Epithelial cell of proximal tubule (primary cell): Measurements from ENCODE around the gene LRRC37B. TPM values are rescaled to one million over a fixed set of nuclear protein-coding genes. Genes with fewer than 3 reads are reported as not detected.
"Not testable (repeated sequence)": the region's sequence is repeated elsewhere in the genome, so short reads cannot be mapped to it uniquely, and the experiment has no call there.

Experiments used
- DNase-seq: peaks from one replicate; pipeline ENCODE4 v3.0.0-alpha.2; 2011; ENCODE audit warnings: low read depth
- H3K4me3 ChIP-seq: 2 replicates; pipeline ENCODE4 v1.5.1; 2011; ENCODE audit warnings: low read depth, mild to moderate bottlenecking, low read length
- total RNA-seq: library from RNA; depleted of rRNA; stranded (reverse); fragments of >200 nt; gene quantifications from 2 replicates; pipeline ENCODE4 v1.2.3, GENCODE V29; 2015
- TF ChIP-seq, protein P1 (sequence below): conservative IDR thresholded peaks from 2 replicates; pipeline ENCODE4 v1.5.1; 2012; ENCODE audit warnings: low read depth, mild to moderate bottlenecking, low read length

LRRC37B gene
- total RNA-seq, 1 donor from 2014 or later, result 2.3 TPM

DNA sequence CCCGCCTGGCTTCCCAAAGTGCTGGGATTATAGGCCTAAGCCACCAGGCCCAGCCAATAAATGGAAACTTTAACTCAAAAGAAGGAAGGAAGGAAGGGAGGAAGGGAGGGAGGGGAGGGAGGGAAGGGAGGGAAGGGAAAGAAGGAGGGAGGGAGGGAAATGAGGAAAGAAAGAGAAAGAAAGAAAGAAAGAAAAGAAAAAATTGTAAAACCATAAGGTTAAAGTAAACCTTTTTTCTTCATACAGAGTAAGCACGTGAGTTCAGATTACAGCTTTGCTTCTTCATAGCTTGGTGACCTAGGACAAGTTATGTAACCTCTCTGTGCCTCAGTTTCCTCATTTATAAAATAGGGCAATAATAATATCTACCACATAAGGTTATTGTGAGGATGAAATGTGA lies 26.0 kb downstream of the LRRC37B start:
- H3K4me3 ChIP-seq, result no peak overlapping the region
- TF ChIP-seq, protein P1, sequence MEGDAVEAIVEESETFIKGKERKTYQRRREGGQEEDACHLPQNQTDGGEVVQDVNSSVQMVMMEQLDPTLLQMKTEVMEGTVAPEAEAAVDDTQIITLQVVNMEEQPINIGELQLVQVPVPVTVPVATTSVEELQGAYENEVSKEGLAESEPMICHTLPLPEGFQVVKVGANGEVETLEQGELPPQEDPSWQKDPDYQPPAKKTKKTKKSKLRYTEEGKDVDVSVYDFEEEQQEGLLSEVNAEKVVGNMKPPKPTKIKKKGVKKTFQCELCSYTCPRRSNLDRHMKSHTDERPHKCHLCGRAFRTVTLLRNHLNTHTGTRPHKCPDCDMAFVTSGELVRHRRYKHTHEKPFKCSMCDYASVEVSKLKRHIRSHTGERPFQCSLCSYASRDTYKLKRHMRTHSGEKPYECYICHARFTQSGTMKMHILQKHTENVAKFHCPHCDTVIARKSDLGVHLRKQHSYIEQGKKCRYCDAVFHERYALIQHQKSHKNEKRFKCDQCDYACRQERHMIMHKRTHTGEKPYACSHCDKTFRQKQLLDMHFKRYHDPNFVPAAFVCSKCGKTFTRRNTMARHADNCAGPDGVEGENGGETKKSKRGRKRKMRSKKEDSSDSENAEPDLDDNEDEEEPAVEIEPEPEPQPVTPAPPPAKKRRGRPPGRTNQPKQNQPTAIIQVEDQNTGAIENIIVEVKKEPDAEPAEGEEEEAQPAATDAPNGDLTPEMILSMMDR, result no peak
- DNase-seq, result no peak

- not testable (repeated sequence) for H3K4me3 ChIP-seq
Observed at GRCh38 chr17:32033812-32034211, 26.6 kb downstream of the LRRC37B start.

GRCh38 chr17:32040246-32040645 lies 33.1 kb downstream of the LRRC37B start:
- DNase-seq, H3K4me3 ChIP-seq: not testable (repeated sequence)

More at GRCh38 chr17:32033812-32034211, 26.6 kb downstream of the LRRC37B start:
- DNase-seq, result not testable (repeated sequence)

DNA sequence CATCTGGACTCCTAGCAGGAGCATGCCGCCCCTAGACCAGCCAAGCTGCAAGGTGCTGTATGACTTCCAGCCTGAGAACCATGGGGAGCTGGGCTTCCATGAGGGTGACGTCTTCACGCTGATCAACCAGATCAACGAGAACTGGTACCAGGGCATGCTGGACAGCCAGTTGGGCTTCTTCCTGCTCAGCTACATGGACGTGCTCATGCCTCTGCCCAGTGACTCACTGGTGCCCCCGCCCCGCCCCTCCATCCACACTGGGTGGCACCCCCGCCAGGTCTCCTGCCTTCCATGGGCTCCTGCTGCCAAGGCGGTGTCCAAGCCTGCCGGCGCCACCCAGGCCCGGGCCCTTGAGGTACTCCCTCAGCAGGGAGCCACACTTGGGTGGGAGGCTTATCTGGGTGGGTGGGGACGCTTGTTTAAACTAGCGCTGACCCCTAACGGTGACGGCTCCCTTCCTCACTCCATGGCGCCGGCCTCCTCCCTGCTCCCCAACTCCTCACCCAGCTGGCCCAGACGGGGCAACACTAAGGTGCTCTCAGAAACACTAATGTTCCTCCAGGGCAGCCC lies 34.2 kb downstream of the LRRC37B start:
- H3K4me3 ChIP-seq, DNase-seq: not testable (repeated sequence)

DNA sequence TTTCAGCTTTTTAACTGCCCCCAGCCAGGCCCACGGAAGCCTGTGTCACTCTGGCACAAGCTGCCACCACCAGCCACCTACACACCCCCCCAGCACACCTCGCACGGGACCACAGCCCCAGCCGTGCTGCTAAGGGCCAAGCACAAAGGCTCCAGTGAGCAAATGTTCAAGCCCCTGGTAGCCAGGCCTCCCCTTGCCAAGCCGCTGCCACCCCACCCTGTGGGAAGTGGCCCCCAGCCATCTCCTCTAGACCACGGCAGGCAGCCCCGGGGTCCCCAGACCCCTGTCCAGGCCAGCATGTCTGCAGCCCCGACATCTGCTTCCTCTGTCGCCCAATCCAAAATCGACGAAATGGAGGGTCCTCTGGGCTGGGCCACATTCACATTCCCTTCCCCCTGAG lies 35.1 kb downstream of the LRRC37B start:
- not testable (repeated sequence) for DNase-seq, H3K4me3 ChIP-seq

DNA sequence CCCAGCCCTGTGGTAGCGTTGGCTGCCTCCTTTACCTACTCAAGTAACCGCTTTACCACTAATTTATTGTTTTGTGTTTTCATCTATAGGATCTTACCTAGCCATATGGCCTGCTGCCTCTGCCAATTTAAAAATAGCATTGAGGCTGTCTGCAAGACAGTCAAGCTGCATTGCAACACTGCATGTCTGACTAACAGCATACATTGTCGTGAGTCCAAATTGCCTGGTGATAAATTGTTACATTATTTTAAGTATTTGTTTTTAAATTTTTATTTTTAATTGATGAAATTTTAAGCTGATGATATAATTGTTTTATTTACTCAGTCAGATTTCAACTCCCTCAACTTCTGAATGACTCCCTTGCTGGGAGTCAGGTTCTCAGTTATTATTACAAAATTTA lies 38.4 kb downstream of the LRRC37B start:
- DNase-seq, H3K4me3 ChIP-seq: not testable (repeated sequence)

DNA sequence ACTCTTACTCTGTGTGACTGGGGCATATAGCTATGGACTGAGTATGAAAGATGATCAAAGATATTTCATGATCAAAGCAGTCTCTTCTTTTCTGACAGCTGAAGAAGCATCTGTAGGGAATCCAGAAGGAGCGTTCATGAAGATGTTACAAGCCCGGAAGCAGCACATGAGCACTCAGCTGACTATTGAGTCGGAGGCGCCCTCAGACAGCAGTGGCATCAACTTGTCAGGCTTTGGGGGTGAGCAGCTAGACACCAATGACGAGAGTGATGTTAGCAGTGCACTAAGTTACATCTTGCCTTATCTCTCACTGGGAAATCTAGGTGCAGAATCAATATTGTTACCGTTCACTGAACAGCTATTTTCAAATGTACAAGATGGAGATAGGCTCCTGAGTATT lies 40.5 kb downstream of the LRRC37B start:
- not testable (repeated sequence) for H3K4me3 ChIP-seq, DNase-seq

DNA sequence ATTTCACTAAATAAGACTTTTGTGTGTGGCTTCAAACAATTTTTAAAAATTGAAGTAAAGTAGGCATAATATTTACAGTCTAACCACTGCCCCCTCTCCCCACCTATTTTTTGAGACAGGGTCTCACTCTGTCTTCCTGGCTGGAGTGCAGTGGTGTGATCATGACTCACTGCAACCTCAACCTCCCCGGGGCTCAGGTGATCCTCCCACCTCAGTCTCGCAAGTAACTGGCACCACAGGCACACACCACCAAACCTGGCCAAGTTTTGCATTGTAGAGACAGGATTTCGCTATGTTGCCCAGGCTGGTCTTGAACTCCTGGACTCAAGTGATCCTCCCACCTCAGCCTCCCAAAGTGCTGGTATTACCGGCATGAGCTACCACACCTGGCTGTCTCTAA lies 47.8 kb downstream of the LRRC37B start:
- DNase-seq, H3K4me3 ChIP-seq: not testable (repeated sequence)

- H3K4me3 ChIP-seq, DNase-seq: not testable (repeated sequence)
Observed at GRCh38 chr17:32055425-32055824, 48.2 kb downstream of the LRRC37B start.

DNA sequence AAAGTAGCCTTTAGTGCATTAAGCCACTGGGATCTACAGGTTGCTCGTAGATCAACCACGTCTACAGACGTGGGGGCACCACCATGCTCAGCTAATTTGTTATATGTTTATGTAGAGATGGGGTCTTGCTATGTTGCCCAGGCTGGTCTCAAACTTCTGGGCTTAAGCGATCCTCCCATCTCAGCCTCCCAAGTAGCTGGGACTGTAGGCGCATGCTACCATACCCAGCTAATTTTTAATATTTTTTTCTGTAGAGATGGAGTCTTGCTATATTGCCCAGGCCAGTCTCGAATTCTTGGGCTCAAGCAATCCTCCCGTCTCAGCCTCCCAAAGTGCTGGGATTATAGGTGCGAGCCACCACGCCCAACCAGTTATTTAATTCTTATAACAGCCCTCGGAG lies 49.3 kb downstream of the LRRC37B start:
- not testable (repeated sequence) for DNase-seq, H3K4me3 ChIP-seq

DNA sequence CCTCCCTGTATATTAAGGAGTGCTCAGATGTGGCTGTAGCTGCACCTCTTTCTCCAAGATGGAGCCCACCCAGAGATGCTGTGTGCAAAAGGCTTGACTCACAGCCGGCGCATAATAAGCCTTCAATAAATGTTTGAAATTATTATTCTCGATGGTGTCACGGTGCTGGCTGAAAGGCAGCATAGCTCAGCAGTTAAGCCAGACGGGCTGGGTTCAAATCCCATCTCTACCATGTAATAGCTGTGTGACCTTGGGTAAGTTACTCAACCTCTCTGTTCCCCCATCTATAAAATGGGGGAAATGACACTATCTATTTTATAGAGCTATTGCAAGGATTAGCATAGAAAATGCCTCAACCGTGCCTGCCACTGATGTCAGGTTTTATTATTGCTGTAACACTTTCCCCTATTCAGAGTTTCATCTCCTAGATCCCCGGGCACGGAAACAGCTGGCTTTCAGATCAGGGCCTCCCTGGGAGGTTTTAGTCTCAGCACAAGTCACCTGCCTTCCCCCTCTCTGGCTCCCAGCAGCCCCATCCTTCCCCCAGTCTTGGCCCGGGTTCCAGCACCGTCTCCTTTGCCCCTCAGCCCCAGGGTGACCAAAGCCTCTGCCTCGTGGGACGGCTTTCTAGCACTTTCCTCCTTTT lies 50.4 kb downstream of the LRRC37B start:
- not testable (repeated sequence) for H3K4me3 ChIP-seq, DNase-seq

DNA sequence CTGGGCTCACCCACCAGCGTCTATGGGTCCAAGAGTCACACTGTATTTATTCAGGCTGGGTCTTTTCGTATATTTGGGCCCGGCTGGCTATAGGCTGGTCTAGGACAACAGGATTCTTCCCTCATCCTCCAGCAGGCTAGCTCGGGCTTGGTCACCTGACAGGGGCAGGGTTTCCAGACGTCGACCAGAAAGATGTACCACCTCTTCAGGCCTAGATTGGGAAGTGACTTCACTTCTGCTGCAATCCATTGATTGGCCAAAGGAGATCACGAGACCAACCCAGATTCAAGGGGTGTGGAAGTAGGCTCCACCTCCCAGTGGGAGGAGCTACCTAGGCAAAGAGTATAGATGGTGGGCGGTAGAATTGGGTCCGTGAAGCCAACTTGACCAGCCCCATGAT lies 53.5 kb downstream of the LRRC37B start:
- not testable (repeated sequence) for DNase-seq, H3K4me3 ChIP-seq

DNA sequence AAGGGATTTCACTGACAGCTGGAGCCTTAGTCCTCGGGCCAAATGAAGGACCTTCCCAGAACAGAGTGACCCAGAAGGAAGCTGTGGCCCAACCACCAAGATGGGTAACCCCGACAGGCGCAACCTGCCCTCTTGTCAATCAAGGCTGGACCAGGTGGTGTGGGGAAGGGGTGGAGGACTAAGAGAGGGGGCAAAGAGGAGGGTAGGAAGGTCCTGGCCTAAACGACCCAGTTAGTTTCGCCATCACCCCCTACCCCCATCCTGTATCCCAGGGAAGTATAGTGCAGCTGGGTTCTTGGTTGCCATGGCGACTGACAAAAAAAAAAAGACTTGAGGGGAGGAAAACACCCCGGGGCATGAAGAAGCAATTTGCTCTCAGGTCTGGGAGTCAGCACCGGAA lies 54.7 kb downstream of the LRRC37B start:
- not testable (repeated sequence) for H3K4me3 ChIP-seq, DNase-seq

- H3K4me3 ChIP-seq, DNase-seq: not testable (repeated sequence)
Observed at GRCh38 chr17:32064091-32064490, 56.9 kb downstream of the LRRC37B start.

DNA sequence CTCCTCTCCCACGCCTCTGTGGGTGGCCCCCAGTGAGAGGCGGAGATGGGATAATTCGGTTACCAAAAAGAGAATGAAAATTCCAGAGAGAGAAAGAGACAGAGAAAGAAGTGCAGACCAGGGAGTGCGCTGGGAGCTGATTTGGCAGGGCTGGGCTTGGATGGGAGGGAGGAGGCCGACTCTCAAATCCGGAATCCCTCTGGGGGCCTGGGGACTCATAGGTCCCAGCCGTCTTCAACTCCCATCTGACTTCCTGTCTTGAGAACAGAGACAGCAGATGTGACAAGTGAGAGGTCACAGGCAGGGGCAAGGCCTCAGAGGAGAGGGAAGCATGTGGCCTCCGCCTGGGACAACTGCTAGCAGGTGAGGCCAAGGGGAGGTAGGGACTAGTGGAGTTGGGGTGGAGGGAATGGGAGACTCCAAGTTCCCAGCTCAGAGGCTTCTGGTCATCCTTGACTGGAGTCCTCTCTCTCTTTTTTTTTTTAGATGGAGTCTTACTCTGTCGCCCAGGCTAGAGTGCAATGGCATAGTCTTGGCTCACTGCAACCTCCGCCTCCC lies 59.0 kb downstream of the LRRC37B start:
- H3K4me3 ChIP-seq, result not testable (repeated sequence)

More for the DNA sequence above, 59.0 kb downstream of the LRRC37B start:
- DNase-seq, result not testable (repeated sequence)
